Measurements from ENCODE around the gene XDH.
A peak's percentile ranks its signal among the peaks of the same experiment; 100 is the strongest.

XDH gene

DNA sequence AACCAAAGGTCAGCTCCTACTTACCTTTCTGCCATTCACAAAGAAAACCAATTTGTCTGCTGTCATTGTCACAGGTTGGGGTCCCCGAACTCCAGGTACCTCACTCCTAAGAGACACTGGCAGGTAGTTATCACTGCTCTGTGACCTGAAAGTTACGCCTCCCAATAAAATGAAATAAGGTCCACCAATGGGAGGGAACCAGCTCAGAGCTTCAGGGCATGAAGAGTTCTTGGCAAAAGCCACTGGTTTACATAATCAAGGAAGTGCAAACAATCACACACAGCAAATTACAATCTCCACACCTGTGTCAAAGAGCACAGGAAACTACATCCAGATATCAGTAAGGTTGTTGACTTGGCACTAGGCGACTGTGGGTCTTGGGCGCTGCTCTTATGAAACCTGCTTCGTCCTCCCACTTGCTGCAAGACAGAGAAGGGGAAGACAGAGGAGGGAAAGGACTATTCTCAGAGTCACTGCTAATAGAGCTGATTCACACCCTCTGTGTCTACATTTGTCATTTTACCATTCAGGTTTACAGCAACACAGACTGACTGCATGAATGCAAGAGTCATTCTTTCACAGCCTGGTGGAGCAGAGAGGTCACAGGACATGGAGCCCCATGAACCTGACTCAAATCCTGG, at the start of gene XDH:
XDH (minus strand) TSS at position 142 of the 641 bp plus-strand sequence; CDS start at position 66, 76 bp downstream.
- H3K27ac ChIP-seq: no peak within 1 kb of the TSS; the same call in 1 of the 2 replicates

DNA sequence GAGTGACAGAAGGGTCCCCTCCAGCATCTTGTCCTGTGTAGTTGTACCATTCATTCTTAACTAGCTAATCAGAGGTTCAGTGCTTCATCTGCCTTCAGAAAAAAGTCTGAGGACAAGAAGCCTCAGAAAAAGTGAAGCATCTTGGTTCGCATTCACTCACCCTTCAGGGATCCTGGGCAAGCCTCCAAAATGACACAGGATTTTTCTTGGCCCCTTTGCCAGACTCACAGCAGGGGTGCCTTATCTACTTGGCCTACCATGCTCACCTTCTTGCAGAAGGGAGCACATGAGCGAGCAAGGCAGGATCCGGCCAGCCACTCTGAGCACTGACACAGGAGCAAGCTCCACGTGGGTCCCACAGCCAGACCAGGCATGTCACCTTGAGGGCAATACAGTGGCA, 43.1 kb upstream of the XDH start:
- H3K27ac ChIP-seq: no peak overlapping the region
- TF ChIP-seq ZFX (IDR thresholded peaks at IDR 0.05): no peak
- TF ChIP-seq, protein P1, sequence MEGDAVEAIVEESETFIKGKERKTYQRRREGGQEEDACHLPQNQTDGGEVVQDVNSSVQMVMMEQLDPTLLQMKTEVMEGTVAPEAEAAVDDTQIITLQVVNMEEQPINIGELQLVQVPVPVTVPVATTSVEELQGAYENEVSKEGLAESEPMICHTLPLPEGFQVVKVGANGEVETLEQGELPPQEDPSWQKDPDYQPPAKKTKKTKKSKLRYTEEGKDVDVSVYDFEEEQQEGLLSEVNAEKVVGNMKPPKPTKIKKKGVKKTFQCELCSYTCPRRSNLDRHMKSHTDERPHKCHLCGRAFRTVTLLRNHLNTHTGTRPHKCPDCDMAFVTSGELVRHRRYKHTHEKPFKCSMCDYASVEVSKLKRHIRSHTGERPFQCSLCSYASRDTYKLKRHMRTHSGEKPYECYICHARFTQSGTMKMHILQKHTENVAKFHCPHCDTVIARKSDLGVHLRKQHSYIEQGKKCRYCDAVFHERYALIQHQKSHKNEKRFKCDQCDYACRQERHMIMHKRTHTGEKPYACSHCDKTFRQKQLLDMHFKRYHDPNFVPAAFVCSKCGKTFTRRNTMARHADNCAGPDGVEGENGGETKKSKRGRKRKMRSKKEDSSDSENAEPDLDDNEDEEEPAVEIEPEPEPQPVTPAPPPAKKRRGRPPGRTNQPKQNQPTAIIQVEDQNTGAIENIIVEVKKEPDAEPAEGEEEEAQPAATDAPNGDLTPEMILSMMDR (conservative IDR thresholded peaks at IDR 0.05): no peak

More for the DNA sequence above, at the start of gene XDH:
- TF ChIP-seq, protein P1 (conservative IDR thresholded peaks at IDR 0.05): no peak
- no peak for TF ChIP-seq ZFX (IDR thresholded peaks at IDR 0.05)

DNA sequence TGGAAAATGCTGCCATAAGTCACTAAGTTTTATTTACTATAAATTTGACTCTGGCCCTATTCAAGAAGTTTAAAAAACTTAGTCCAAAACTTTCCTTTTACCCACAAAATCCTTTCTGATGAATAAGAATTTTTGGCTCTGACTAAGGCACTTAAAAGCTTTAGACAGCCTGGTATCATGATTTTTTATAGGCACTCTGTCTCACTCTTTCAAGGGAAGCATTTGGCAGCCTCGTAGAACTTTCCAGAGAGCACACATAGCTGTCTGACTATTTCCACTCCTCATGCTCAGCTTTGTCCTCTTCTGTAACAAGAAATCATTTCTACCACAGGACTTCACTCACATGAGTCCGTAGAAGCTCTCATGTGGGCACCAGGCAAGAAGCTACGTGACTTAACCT, 32.3 kb upstream of the XDH start:
- no peak overlapping the region for H3K27ac ChIP-seq
- TF ChIP-seq, protein P1 (conservative IDR thresholded peaks at IDR 0.05): no peak
- TF ChIP-seq ZFX (IDR thresholded peaks at IDR 0.05): no peak

DNA sequence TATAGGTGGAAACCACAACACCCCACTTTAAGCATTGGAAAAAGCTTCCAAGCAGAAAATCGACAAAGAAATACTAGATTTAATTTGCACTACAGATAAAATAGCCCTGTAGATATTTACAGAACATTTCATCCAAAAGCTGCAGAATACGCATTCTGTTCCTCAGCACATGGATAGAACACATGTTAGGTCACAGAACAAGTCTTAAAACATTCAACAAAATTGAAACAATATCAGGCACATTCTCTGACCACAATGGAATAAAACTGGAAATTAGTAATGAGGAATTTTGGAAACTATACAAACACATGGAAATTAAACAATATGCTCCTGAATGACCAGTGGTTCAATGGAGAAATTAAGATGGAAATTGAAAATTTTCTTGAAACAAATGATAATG, 27.8 kb upstream of the XDH start:
- H3K27ac ChIP-seq: no peak overlapping the region
- TF ChIP-seq, protein P1 (conservative IDR thresholded peaks at IDR 0.05): no peak
- TF ChIP-seq ZFX (IDR thresholded peaks at IDR 0.05): no peak

DNA sequence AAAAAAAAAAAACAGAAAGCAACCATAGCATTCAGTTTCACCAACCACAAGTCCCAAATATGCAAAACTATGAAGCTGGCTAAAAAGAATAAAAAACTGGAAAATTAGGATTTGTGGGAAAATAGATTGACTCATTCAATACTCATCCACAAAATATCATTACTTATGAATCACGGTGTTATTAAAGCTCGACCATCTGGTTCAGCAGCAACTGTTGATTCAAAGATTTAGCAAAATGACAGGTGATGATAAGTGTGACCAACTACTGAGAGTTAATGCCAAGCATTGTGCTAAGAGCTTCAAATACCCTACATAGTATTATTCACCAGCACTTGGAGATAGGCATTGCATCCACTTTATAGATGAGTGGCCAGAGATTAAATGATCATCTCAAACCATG, 26.2 kb upstream of the XDH start:
- TF ChIP-seq, protein P1 (conservative IDR thresholded peaks at IDR 0.05): no peak
- TF ChIP-seq ZFX (IDR thresholded peaks at IDR 0.05): no peak
- no peak overlapping the region for H3K27ac ChIP-seq

DNA sequence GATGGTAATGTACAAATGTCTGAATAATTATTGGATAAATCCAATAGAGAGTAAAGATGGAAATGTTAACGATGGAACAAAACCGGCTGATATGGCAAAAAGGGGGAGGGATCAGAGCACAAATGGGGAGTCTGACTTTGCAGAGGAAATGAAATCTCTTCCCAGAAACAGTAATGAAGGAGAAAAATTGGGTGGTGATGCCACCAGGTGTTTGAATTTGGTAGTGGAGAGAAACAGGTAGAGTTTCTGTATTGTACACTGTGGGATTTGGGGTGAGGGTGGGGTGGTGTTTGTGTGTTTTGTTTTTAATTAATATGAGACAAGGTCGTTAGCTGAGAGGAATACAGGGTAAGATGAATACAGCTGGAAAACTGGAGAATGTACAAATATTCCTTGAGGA, 20.4 kb upstream of the XDH start:
- no peak overlapping the region for H3K27ac ChIP-seq
- no peak for TF ChIP-seq ZFX (IDR thresholded peaks at IDR 0.05)
- TF ChIP-seq, protein P1 (conservative IDR thresholded peaks at IDR 0.05): peak; percentile 41

DNA sequence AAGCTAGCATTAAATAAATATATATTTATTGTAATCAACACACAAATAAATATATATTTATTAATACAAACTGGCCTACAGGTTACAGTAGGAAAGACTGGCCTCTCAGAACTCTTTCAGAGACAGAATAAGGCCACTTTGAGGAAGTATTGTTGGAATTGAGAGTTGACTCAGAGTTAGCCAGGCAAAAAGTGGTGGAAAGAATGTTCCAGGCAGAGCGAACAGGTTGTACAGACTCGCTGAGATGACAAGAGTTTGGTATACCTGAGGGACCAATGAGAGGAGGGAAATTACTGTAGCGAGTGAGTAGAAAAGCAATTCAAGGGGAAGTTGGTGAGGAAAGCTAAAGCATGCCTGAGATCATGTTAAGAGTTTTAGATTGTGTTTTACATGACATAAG, 19.0 kb upstream of the XDH start:
- no peak overlapping the region for H3K27ac ChIP-seq
- TF ChIP-seq, protein P1 (conservative IDR thresholded peaks at IDR 0.05): no peak
- no peak for TF ChIP-seq ZFX (IDR thresholded peaks at IDR 0.05)

Data from C4-2B (cell line).